NCI-H128 (cell line): ENCODE measurements around the gene PARP6.
A peak's percentile ranks its signal among the peaks of the same experiment; 100 is the strongest.

Source experiments
- DNase-seq: peaks from one replicate; lab custom pipeline; 2025; ENCODE audit not compliant: unreplicated experiment; lab: John Stamatoyannopoulos, UW

The PARP6 gene

GRCh38 chr15:72200395-72201237 is 71.7 kb downstream of the PARP6 start:
- no peak for DNase-seq

- peak; percentile 18 for DNase-seq
Observed at GRCh38 chr15:72199721-72200212, 72.6 kb downstream of the PARP6 start.

GRCh38 chr15:72199205-72199515 is 73.2 kb downstream of the PARP6 start:
- no peak for DNase-seq

- no peak for DNase-seq
Observed at GRCh38 chr15:72198356-72199204, 73.8 kb downstream of the PARP6 start.

DNA sequence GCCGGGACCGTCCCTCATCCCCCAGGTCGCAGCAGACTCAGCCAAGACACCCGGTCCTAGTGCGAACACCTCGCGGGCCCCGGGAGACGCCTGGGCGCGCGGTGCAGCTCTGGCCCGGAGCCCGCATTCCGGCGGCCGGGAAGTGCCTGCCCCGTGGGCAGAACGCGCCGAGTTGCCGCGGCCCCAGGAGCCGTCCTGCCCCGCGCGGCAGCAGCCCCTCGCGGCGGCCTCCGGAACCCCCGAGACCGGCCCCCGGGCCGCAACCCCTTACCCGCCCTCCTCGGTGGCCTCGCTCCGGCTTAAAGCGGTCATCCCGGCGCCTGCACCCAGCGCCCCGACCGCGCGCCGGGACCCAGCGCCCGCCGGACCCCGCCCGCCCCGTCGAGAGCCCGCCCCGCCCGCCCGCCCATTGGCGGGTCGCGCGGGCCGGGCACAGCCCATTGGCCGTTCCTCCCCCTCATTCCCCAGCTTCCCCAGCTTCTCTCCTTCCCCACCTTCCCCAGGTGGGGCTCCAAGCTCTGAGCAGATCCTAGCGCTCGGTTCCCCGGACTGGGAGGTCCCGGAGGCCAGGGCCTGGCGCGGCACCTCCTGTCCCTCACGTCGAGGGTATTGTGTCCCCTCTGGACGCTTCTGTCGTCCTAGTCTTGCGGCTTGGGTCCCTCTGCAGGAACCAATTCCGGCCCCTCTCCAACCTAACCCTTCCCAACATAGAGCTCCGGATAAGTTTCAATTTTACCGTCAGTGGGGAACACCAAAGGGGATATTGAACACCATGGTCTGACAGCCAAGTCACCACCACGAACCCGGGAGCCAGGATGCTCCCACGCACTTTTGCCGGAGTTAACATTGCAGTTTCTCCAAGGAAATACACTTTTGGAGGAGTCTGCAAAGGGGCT is 74.6 kb downstream of the PARP6 start, which contains the start of gene GRAMD2A:
TSS of gene GRAMD2A (minus strand) at position 328 of the 896 bp plus-strand sequence.
- no peak for DNase-seq

- DNase-seq: no peak
Observed at GRCh38 chr15:72197041-72197459, 75.3 kb downstream of the PARP6 start.

DNA sequence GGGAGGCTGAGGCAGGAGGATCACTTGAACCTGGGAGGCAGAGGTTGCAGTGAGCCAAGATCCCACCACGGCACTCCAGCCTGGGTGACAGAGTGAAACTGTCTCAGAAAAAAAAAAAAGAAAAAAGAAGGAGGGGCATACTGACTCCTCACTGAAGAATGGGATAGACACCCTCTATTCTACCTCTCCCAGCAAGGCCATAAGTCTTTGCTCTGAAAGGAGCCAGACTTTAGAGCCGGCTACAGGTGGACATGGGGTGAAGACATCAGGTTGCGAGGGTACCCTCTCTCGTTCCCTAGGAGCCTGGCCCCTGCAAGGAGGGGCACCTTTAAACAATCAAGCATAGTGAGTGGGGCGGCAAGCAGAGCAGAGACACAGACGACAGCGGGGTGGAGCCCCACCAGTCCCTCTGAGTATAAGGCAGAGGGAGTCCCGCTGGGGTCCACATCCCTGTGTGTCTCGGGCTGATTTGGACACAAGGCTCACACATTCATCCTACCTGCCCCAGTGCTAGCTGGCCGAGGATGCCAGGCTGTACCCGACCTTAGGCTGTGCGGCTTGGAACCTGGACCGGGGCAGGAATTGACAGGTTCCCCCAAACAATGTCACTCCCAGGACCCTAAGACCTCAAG is 75.8 kb downstream of the PARP6 start:
- no peak for DNase-seq

- no peak for DNase-seq
Observed at GRCh38 chr15:72195101-72195511, 77.2 kb downstream of the PARP6 start.

GRCh38 chr15:72193836-72194396 is 78.4 kb downstream of the PARP6 start:
- DNase-seq: no peak

GRCh38 chr15:72192416-72192815 is 79.9 kb downstream of the PARP6 start:
- DNase-seq: no peak
